Activated T-cell treated with anti-CD3 and anti-CD28 coated beads for 4 hours (primary cell): ENCODE results near the gene AMD1.
"Not testable (repeated sequence)": the region's sequence is repeated elsewhere in the genome, so short reads cannot be mapped to it uniquely, and the experiment has no call there.

ENCODE experiments used
- DNase-seq: peaks from one replicate; pipeline ENCODE4 v3.0.0-alpha.2; 2020

Gene AMD1

GRCh38 chr6:110878751-110879522, 4.4 kb downstream of the AMD1 start:
- no peak for DNase-seq

- DNase-seq = no peak
Measured at GRCh38 chr6:110880651-110881050, 6.1 kb downstream of the AMD1 start.

DNA sequence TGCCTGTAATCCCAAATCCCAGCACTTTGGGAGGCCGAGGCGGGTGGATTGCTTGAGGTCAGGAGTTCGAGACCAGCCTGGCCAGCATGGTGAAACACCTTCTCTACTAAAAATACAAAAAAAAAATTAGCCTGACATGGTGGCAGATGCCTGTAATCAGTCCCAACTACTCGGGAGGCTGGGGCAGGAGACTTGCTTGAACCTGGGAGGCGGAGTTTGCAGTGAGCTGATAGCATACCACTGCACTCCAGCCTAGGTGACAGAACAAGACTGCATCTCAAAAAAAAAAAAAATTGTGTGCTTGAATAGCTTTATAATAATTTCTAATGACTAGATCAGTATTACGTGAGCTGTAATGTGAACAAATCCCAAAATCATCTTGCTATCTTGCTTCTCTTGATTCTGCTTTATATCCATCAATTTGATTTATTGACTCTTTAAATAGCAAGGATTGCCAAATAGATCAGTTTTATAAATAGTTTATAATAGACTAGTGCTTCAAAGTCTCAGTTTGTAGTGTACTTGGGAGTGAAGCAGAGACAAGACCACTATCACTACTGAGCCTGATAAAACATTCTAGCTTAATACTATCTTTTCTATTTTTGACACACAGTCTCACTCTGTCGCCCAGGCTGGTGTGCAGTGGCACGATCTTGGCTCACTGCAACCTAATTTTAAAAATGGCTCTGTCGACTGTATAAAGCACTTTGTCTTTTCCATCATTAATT, 7.1 kb downstream of the AMD1 start:
- no peak for DNase-seq

GRCh38 chr6:110882274-110882619, 7.7 kb downstream of the AMD1 start:
- DNase-seq = no peak

DNA sequence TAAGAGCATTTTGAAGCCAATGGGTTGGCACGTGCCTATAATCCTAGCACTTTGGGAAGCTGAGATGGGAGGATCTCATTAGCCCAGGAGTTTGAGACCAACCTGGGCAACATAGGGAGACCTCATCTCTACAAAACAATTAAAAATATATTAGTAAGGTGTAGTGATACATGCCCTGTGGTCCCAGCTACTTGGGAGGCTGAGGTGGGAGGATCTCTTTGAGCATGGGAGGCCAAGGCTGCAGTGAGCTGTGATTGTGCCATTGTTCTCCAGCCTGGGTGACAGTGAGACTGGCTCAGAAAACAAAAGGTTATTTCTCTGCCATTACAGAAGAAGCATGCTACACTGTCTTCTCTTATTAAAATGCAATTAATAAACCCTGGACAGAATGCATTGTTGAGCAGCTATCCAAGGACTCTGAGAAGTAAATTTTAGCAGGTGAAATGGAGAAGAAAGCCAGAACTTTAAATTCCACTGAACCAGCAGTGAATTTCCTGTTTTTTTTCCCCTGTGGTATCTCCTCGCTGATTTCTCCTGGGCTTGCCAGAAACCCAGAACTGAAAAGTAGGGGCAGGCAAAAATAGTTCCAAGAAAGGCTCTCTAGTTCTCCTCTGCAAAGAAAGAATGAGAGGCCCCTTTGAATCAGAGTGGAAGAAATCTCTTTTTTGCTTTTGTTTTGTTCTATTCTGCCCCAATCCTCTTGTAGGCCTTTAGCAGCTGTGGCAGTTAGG, 8.4 kb downstream of the AMD1 start:
- no peak for DNase-seq

- DNase-seq = no peak
Measured at GRCh38 chr6:110884321-110884720, 9.7 kb downstream of the AMD1 start.

DNA sequence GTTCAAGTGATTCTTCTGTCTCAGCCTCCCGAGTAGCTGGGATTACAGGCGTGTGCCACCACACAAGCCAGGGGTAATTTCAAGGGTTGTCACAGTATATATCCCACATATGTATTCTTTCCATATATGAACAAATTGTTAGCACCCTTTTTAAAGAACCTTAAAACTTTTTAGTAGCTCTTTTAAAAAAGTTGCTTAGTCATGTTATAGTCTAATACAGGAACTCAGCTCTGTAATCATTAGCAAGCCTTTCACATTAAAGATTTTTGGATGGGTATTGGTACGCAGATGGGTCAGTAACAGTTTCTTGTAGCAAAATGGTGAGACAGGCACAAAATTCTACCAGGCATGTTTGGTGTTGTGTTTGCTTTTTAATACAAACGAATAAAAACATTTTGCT, 10.9 kb downstream of the AMD1 start:
- DNase-seq = no peak

DNA sequence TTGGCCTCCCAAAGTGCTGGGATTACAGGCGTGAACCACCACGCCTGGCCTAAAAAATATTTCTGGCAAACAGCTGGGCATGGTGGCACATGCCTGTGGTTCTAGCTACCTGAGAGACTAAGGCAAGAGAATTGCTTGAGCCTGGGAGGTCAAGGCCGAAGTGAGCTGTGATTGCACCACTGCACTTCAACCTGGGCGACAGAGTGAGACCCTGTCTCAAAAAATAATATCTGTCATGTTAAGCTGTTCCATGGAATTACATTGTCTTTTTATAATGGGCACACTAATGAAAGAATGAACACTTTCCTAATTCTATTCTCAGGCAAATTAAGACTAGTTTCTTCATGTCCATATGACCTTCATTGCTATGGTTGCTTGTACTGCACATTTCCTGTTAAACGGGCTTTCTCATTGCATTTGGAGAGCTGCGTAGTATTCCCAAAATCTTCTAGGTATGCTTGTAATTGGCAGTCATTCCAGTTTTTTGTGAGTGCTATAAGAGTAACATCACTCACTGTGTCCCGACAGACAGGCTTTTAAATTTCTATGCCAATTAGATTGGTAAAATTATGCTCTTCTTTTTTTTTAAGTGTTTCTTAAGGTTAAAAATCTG, 12.1 kb downstream of the AMD1 start:
- DNase-seq = no peak

DNA sequence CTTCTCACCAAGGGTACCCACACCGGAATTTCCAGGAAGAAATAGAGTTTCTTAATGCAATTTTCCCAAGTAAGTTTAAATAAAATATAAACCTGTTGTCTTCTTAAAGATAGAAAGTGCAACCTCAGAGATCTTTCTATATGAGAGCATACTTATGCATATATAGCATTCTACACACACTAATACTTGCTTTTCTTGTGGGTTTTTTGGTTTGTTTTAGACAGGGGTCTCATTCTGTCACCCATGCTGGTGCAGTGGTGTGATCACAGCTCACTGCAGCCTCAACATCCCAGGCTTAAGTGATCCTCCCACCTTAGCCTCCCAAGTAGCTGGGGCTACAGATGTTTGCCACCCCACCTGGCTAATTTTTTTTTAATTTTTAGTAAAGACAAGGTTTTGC, 15.7 kb downstream of the AMD1 start:
- DNase-seq = no peak

DNA sequence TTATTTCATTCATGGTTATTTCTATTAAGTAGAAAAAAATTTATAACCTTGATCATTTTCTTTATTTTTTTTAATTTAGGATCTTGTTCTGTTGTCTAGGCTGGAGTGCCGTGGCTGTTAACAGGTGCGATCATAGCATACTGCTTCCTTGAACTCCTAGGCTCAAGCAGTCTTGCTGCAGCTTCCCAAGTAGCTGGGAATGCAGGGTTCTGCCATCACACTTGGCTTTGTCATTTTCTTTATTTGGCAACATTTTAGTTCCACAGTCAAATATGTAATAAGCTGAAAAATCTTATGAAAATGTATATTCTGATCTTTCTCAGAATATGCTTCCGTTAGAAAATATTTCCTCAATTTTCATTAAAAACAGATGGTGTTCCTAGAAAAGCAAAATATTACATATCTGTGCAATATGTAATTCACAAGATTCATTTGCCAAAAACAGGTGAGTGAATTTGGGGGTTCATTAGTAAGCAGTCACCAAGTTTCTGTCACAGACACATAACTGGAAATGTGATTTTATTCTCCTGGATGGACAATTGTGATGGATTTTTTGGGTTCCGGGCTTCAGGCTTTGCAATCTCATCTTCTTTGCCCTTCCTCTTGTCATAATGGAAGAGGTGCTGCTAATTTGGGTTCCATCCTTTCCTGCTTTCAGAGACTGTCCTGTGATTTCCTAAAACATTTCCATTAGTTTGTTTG, 21.5 kb downstream of the AMD1 start:
- no peak for DNase-seq

GRCh38 chr6:110897433-110897832, 22.8 kb downstream of the AMD1 start:
- DNase-seq = no peak

GRCh38 chr6:110898111-110898510, 23.5 kb downstream of the AMD1 start:
- DNase-seq = no peak

DNA sequence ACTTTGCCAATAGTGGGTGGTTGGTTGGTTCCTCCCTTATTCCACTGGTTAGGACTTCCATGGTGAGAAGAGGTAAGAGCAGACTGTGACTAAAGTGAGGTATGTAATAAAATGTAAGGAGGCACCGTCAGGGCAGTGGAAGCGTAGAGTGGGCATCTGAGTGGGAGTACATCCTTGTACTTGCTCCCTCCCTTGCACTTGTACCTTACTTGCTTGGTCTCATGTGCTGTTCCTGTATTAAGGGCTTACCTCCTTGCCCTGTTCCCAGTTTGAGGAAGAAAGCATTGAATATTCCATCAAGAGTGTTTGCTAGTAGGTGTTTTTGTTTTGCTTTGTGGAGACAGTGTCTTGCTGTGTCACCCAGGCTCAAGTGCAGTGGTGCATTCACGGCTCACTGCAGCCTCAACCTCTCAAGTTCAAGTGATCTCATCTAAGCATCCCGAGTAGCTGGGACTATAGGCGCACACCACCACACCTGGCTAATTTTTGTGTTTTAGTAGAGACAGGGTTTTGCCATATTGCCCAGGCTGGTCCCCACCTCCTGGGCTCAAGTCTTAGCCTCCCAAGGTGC, 25.5 kb downstream of the AMD1 start:
- no peak for DNase-seq

GRCh38 chr6:110901601-110902000, 27.0 kb downstream of the AMD1 start:
- not testable (repeated sequence) for DNase-seq

DNA sequence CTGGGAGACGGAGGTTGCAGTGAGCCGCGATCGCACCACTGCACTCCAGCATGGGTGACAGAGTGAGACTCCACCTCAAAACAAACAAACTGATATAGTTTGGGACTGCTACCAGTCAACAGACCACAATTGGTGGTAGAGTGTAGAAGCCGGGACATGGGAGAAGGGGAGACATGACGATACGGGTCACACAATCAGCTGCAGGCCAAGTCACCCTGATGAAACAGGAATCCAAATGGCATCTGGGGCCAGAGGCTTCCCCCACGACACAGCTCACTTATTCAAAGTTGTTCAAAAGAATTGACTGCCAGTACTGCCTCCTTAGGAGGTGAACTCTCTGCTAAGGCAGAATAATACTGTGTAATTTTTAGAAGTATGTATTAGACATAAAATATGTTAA, 27.5 kb downstream of the AMD1 start:
- no peak for DNase-seq

GRCh38 chr6:110906273-110906672, 31.7 kb downstream of the AMD1 start:
- not testable (repeated sequence) for DNase-seq

GRCh38 chr6:110930781-110931180, 56.2 kb downstream of the AMD1 start:
- no peak for DNase-seq

DNA sequence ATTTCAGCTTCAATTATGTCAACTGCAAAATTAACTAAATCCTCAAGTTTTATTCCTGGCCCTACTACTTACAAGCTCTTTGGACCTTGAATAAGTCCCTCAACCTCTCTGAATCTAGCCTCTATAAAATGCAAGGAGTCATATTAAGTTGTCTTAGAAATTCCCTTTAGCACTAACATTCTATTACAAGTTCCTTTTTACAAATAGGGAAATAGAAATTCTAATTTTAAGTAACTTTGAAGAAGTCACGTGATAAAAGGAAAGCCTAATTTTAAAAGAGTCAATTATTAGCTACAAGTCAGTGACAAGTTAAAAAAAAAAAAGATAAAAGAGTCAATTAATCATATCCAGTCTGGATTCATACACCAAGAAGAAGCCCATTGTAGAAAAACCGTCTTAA, 59.3 kb downstream of the AMD1 start:
- DNase-seq = no peak

- no peak for DNase-seq
Measured at GRCh38 chr6:110934381-110934898, 59.9 kb downstream of the AMD1 start.

DNA sequence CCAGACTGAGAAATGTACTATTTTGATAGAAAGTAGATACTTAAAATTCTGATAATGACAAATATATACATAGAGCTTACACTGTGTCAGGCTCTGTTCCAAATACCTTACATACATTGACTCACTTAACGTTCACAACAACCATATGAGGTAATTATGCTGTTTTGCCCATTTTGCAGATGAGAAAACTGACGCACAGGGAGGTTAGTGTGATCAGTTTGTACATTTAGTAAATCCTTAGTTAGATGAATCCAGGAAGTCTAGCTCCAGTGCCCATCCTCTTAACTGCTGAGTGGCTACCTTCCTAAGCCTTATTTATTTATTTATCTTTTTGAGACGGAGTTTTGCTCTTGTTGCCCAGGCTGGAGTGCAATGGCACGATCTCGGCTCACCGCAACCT, 60.6 kb downstream of the AMD1 start:
- no peak for DNase-seq

DNA sequence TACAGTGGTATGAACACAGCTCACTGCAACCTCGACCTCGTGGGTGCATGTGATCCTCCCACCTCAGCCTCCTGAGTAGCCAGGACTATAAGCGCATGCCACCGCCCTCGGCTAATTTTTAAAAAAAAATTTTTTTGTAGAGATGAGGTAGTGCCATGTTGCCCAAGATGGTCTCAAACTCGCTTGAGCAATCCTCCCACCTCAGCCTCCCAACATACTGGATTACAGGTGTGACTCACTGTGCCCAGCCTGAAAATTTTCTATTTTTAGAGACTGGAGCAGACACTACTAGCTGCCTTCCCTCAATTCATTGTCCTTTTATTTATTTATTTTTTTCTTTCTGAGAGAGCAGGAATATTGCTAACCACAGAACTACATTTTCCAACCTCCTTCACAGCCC, 63.6 kb downstream of the AMD1 start:
- DNase-seq = no peak
